HG03571 (cell line): ENCODE data around the gene TOGARAM1.

Experiments
- ATAC-seq: cut with Tn5 transposase; IDR thresholded peaks from one replicate; pipeline ENCODE4 v1.9.1; 2021; ENCODE audit not compliant: unreplicated experiment

Gene TOGARAM1

DNA sequence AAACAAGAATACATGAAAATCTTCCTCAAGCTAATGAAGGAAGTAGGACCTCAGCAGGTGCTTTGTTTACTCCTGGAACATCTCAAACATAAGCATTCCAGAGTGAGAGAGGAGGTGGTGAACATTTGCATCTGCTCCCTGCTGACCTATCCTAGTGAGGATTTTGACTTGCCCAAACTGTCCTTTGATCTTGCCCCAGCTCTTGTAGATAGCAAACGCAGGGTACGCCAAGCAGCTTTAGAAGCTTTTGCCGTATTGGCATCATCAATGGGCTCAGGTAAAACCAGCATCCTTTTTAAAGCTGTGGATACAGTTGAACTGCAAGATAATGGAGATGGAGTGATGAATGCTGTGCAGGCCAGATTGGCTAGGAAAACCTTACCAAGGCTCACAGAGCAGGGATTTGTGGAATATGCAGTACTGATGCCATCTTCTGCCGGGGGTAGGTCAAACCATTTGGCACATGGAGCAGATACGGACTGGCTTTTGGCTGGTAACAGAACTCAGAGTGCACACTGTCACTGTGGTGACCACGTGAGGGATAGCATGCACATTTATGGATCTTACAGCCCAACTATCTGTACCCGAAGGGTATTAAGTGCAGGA lies 1.9 kb downstream of the TOGARAM1 start:
- no peak for ATAC-seq

DNA sequence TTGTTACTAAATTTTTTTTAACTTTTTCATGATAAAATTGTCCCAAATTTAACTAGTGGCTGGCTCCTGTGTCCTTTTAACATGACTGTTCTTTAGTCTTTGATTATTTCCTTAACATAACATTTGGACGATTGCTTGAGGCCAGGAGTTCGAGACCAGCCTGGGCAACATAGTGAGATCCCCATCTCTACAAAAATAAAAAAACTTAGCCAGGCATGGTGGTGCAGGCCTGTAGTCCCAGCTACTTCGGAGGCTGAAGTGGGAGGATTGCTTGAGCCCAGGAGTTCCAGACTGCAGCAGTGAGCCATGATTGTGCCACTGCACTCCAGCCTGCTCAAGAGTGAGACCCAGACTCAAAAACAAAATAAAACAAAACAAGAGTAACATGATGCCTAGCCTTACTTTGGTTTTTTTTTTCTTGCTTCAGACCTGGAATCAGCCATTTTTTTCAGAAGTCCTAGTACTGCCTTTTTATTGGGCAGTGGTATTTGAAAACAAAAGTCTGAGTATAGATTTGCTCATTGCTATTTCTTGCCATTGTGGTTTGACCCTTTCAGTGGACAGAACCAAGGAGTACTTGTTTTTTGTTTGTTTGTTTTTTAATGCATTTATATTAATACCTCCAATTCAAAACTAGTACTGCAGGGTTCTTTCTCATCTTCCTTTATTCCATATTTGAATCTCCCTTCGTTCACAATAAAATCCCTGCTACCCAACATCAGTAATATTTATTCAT lies 4.8 kb downstream of the TOGARAM1 start:
- ATAC-seq = no peak

DNA sequence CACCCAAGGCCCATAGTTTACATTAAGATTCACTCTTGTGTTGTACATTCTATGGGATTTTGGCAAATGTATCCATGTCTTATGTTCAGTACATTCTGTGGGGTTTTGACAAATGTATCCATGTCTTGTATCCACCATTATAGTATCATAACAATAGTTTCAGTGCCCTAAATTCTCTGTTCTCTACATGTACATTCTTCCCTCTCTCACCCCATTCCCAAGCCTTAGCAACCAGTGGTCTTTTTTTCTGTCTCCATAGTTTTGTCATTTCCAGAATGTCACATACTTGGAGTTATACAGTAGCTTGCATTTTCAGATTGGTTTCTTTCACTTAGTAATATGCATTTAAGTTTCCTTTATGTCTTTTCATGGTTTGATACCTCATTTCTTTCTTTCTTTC lies 6.7 kb downstream of the TOGARAM1 start:
- ATAC-seq = no peak

DNA sequence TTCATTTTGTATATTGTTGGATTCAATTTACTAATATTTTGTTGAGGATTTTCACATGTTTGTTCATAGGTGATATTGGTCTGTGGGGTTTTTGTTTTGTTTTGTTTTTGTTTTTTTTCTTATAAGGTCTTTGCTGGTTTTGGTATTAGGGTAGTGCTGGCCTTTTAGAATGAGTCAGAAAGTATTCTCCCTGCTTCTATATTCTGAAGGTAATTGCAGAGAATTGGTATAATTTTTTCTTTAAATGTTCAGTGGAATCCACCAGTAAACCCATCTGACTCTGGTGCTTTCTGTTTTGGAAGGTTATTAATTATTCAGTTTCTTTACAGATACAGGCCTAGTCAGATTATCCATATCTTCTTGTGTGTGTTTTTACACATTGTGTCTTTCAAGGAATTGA lies 8.9 kb downstream of the TOGARAM1 start:
- no peak for ATAC-seq

GRCh38 chr14:44971459-44971858 lies 9.5 kb downstream of the TOGARAM1 start:
- no peak for ATAC-seq

- no peak for ATAC-seq
Measured at GRCh38 chr14:44979273-44979672, 17.3 kb downstream of the TOGARAM1 start.

GRCh38 chr14:44979740-44980356 lies 17.9 kb downstream of the TOGARAM1 start:
- no peak for ATAC-seq

GRCh38 chr14:44981198-44981597 lies 19.2 kb downstream of the TOGARAM1 start:
- no peak for ATAC-seq

DNA sequence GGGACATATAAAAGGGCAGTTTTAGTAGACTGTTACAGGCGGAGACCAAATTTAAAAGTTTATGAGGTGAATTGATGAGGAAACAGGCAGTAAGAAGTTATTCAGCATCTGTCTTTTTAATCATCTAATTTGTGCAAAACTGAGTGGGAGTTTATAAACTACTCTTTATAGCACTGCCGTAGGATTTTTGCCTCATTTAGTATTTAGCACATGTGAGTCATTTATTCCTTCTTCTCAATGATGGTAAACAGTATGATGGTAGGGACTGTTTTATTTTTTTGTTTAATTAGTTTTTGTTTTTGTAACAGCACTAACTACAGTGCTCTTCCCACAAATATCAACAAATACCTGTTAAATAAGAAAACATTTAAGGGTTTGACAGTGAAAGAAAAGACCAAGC lies 20.6 kb downstream of the TOGARAM1 start:
- no peak for ATAC-seq

GRCh38 chr14:44988694-44989093 lies 26.7 kb downstream of the TOGARAM1 start:
- no peak for ATAC-seq

GRCh38 chr14:44989497-44990440 lies 27.8 kb downstream of the TOGARAM1 start:
- no peak for ATAC-seq

DNA sequence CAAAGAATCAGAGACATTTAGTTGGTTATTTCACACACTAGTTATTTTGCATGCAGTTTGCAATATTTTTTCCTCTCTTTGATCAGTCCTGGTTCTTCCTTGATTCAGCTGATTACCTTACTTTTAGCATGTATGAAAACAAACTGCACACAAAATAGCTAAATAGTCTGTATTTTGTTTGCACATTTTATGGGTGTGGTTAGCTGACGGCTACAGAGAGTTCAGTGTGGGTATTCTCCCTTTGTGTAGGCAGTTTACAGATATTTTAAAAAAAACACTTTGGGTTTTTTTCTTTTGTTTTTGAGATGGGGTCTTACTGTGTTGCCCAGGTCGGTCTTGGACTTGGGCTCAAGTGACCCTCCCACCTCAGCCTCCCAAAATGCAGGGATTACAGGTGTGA lies 28.5 kb downstream of the TOGARAM1 start:
- ATAC-seq = no peak

GRCh38 chr14:44995196-44995595 lies 33.2 kb downstream of the TOGARAM1 start:
- no peak for ATAC-seq

GRCh38 chr14:44995770-44996294 lies 33.8 kb downstream of the TOGARAM1 start:
- ATAC-seq = no peak

DNA sequence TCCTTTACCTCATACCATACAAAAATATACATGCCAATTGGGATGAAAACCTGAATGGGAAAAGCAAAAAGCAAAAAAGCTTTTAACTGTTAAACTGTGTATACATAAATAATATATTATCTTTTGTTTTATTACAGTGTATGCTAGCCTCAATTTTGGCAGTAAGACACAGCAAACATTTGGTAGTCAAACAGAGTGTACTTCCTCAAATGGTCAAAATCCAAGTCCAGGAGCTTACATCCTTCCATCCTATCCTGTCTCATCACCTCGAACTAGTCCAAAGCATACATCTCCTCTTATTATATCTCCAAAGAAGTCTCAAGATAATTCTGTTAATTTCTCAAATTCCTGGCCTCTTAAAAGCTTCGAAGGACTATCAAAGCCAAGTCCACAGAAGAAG lies 41.9 kb downstream of the TOGARAM1 start:
- no peak for ATAC-seq

DNA sequence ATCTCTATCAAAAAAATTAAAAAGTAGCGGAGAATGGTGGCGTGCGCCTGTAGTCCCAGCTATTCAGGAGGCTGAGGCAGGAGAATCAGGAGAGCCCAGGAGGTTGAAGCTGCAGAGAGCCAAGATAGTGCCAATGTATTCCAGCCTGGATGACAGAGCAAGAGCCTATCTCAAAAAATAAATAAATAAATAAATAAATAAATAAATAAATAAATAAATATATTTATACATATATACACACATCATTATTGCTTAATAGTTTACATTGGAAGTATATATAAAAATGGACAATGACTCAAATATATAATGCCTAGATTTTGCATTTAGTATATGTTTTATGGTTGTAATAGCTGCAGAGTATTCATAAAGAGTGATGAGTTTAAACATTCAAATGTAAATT lies 53.1 kb downstream of the TOGARAM1 start:
- ATAC-seq = no peak

DNA sequence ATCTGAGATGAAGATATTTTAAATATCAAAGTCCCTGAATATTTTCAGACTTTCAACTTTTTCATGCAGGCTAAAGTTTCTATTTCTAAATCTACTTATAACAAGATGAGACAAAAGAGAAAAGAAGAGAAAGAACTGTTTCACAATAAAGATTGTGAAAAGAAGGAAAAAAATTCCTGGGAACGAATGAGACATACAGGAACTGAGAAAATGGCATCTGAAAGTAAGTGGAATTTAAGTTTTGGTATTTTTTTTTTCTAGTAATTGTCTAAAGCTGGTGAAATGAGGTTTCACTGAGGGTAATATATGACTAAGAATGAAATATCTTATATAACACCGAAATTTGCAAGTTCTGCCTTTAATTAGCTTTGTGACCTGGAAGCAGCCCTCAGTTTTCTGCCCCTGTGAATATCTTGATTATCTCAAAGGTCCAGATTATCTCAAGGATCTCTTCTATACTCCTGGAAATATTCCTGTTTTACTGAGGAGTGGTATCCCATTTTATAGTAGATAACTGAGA lies 66.2 kb downstream of the TOGARAM1 start:
- no peak for ATAC-seq

DNA sequence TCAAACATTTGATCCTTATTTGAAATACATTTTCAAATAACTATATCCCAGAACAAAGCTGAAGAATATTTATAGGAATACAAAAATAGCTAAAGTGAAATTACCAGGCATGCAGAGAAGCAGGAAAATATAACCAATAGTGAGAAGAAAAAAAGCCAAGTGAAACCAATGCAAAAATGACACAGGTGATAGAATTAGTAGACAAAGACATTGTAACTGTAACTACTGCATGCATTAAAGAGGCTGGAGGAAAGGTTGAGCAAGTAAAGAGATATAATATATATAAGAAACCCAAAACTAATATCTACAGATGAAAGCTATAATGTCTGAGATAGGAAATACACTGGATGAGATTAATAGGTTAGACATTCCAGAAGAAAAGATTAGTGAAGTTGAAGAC lies 72.7 kb downstream of the TOGARAM1 start:
- ATAC-seq = no peak

DNA sequence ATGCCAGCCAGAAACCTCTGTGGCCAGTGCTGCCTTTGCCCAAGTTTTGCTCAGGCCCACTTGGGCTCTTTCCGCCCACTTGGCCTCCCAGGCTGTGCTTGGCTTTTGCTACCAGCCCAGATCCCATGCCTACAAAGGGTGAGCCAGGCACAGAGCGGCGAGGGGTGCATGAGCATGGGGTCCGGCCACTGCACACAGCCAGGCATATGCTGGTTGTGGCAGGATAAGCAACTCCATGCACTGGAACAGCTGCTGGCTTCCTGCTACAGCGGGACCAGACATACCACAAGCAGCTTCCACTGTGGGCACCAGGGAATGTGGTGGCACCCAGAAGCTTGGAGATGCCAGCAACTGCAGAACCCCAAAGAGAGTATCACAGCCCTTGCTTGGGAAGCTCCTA lies 76.3 kb downstream of the TOGARAM1 start:
- no peak for ATAC-seq

DNA sequence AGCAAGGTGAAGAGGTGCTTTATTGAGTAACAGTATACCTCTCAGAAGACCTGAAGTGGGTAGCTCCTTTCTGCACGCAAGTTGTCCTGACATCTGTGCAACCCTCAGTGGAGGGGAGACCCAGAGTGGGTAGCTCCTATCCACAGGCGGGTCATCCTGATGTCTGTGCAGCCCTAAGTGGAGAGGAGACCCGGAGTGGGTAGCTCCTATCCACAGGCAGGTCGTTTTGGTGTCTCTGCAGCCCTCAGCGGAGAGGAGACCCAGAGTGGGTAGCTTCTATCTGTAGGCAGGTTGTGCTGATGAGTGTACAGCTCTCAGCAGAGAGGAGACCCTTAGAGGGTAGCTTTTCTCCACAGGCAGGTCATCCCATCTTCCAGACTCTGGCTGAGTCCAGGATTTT lies 76.9 kb downstream of the TOGARAM1 start:
- ATAC-seq = no peak

- ATAC-seq = no peak
Measured at GRCh38 chr14:45039390-45039789, 77.4 kb downstream of the TOGARAM1 start.
